ENCODE results near the gene METTL15. TPM values are rescaled to one million over a fixed set of nuclear protein-coding genes. Genes with fewer than 3 reads are reported as not detected.
"Not testable (repeated sequence)": the region's sequence is repeated elsewhere in the genome, so short reads cannot be mapped to it uniquely, and the experiment has no call there.

METTL15 gene
- polyA plus RNA-seq, 1 donor: 10.8 TPM

DNA sequence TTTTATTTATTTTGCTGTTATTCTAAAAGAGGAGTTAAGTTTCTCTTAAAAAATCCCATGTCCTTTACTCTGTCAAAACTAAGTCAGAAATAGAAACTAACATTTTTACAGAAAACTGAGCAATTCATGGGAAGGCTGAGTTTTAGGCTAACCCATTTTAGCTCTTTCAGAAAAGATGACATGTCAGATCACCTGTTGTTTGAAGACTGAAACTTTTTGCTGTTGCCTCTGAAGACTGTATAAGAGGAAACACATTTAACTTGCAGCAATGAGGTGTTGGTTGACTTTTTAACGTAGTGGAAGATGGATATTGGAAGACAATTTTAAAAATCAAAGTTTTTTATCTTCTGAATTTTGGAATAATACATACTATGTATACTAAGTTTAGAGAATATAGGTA, 115.4 kb downstream of the METTL15 start:
- no peak for DNase-seq

DNA sequence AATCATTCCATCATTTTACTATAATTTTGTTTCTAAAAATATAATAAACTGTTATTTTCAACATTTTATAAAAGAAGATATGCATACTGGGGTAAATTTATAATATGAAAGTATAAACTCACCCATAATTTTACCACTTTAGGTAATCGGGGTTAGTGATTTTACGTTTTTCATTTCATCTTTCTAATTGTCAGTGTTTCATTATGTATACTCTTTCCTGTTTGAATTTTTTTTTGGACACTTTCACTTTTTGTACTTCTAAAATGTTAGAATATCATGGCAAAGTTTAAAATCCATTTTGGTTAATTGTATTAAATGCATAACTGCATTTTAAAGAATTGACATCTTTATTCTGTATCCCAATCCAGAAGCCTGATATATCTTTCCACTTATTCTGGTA, 115.8 kb downstream of the METTL15 start:
- no peak for DNase-seq

DNA sequence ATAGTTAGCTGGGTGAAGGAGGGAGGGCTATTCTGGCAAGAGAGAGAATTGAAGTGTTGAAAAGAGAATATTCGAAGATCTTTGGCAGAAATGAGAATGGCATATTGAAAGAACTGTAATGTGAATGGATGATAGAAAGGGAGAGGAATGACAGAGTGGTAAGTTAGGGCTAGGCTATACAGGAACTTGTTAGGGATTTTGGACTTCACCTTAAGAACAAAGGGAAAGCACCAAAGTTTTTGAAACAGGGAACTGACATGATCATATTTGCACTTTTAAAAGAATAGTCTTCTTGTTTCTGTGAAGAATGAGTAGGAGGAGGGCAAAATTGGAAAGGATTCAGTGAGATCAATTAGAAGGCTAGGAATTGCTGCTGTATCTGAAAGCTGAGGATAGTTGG, 119.3 kb downstream of the METTL15 start:
- DNase-seq: no peak

DNA sequence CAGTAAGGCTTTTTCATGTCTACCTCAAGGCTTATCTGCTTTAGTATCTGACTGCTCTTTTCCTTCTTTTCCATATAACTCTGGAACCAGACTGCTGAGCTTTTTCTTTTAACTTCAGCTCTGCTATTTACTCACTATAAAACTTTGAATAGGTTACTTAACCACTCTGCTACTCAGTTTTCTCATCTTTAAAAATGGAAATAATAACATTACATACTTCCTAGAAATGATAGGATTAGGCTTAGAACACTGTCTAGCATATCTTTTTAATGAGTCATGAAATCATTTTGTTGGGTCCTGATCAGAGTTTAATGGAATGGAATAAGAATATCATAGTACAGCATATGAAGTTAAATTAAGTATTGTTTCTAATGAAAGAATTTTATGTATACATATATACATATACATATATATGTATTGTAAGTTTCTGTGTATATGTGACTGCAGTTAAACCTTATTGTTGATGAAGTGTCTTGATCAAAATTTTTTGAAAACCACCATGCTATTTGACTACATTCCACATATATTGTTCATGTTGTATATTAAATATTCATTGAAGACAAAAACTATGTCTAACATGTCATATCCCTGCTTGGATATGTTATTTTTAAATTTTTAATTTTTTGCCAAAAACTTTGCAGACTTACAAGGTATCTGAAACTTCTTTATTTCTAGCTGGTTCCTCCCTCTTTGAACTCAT, 120.2 kb downstream of the METTL15 start:
- DNase-seq: no peak

DNA sequence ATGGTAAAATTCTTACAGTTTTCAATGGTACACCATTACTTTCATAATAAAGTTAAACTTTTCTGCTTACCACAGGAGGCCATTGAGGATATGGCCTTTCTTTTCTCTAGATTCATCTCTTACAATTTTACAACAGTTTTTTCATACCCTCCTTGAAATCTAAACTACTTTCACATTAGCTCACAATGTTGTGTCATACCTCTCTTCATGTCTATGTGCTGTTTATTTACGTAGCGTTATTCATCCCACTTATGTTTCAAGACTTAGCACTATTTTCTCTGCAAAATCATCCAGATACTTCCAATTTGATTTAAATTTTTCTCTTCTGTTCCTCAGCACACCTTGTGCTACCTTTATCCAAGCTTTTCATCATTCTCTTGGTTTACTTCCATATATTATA, 123.3 kb downstream of the METTL15 start:
- no peak for DNase-seq

- DNase-seq: no peak
Observed at GRCh38 chr11:28232649-28233048, 124.5 kb downstream of the METTL15 start.

DNA sequence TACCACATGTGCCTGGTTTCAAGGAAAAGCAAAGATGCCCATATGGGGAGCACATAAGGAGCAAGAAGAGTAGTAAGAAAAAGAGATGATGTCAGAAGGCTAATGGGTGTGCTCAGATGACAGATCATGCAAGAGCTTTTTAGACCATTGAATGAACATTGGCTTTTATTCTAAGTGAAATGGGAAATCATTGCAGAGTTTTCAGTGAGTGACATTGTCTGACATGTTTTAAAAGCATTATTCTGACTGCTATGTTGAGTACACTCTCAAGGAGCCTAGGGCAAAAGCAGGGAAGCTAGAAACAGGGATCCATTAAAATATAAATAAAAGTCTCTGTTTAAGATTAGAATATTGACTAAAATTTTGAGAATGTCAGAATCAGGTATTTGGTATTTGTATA, 133.6 kb downstream of the METTL15 start:
- DNase-seq: no peak

DNA sequence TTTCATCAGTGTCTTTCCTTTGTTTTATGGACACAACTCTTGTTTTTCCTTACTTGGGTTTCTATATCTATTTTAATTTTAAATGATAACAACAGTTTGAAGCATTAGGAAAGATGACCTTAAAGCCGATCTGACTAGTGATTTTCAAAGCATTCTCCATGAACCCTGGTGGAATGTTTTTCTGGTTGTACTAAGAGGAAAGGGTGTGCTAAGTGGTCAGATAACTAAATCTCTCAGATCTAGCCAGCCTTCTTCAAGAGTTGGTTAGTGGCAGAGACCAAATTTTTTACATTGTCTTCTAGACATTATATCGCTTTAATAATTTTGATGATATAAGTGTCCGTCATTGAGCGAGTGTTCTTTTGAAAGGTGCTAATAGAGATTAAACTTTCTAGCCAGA, 134.4 kb downstream of the METTL15 start:
- no peak for DNase-seq

- peak; percentile 79 for DNase-seq
Observed at GRCh38 chr11:28243061-28243460, 134.9 kb downstream of the METTL15 start.

DNA sequence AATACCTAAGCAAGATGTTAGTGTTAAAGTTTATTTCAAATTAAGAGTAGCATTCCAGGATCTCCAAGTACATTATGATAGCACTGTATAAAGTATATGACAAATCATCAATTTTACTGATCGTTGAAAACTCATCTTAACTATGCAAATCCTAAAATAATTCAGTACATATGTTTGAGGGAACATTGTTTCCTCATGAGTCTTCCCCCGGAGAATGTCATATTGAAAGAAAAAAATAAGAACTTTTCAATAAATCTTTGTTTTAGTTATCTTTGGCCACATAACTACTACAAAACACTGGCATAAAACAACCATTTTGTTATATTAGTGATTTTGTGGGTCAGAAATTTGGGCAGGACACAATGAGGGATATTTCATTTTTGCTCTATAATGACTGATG, 135.4 kb downstream of the METTL15 start:
- peak; percentile 36 for DNase-seq

DNA sequence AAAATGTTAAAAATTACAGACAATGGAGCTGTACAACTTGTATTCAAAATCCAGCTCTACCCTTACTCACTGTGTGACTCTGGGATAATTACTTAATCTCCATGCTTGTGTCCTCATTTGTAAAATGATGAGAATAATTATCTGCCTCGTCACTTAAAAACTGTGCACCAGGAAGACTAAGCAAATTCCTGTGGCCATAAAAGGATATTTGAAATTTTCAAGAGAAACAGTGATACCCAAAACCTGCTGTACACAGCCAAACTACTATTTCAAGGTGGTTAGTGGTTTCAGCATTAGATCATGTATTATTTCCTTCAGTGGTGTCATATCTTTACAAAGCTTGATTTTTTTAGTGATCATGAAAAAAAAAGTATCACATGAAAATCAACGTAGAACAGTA, 136.9 kb downstream of the METTL15 start:
- no peak for DNase-seq

- no peak for DNase-seq
Observed at GRCh38 chr11:28250192-28250591, 142.0 kb downstream of the METTL15 start.

- DNase-seq: no peak
Observed at GRCh38 chr11:28251257-28251656, 143.1 kb downstream of the METTL15 start.

DNA sequence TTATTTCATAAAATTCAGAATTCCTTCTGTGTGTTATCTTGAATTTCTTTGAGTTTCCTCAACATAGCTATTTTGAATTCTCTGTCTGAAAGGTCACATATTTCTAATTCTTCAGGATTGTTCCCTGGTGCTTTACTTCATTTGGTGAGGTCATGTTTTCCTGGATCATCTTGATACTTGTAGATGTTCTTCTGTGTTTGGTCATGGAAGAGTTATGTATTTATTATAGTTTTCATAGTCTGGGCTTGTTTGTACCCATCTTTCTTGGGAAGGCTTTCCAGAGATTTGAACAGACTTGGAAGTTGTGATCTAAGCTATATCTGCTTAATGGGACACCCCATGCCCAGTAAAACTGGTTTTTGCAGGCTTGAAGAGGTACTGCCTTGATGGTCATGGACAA, 149.6 kb downstream of the METTL15 start:
- no peak for DNase-seq

GRCh38 chr11:28259177-28259843, 151.1 kb downstream of the METTL15 start:
- DNase-seq: no peak

DNA sequence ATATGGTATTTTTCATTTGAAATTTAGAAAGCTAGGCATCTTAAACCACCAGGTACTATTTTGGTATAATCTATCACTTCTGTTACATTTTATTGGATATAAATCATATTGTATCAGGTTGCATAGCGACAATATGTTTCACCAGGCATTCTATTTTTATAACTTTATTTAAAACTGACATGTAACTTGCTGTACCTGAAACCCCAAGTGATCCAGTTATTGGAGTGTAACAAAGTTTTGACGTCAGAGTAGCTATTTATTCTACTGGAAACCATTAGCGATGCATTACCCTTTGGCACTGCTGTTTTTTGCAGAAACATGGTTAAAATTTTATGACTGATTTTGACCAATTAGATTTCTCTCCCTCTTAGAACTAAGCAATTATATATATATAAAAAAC, 160.7 kb downstream of the METTL15 start:
- DNase-seq: no peak

- no peak for DNase-seq
Observed at GRCh38 chr11:28269586-28269985, 161.4 kb downstream of the METTL15 start.

GRCh38 chr11:28272247-28272646, 164.1 kb downstream of the METTL15 start:
- DNase-seq: not testable (repeated sequence)

GRCh38 chr11:28274216-28274615, 166.0 kb downstream of the METTL15 start:
- DNase-seq: no peak

GRCh38 chr11:28284196-28284595, 176.0 kb downstream of the METTL15 start:
- DNase-seq: no peak

DNA sequence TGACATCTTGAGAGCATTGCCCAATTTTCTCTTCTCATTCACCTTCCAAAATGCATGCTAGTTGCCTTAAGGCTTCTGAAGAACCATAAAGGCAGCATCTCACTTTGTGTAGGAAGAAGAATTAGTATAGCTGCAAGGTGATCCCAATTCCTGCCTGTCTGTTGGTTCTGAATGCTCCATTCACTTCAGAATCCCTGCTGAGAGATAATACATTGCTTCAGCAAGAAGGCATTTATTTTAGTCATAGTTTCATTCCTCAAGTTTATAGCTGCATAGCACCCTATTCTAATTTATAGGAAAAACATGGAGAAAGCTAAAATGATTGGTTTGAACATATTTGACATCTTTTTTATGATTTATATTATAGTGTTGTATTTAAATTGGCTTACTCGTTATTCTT, 181.3 kb downstream of the METTL15 start:
- DNase-seq: no peak

GRCh38 chr11:28290995-28291394, 182.8 kb downstream of the METTL15 start:
- DNase-seq: not testable (repeated sequence)

DNA sequence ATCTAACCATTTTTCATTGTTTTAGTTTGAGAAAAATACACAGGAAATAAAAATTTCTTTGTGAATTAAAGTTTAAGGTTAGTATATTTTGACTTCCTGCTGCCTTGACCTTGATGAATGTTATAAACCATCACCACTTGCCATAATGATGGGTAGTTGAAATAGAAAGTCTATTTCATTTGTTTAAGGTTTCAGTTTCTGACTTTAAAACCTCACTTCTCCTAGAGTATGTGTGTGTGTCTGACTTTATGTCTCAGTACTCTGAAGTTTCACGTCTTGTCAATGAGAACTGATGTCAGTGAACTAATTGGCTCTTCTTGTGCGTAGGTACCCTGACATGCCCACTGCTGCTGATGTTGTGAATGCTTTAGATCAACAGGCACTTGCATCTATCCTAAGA, 188.2 kb downstream of the METTL15 start:
- DNase-seq: no peak

- DNase-seq: no peak
Observed at GRCh38 chr11:28298209-28298608, 190.0 kb downstream of the METTL15 start.

Measured in hindlimb muscle (tissue), 1 donor.